Measurements from ENCODE around the gene TBC1D2B.

TBC1D2B gene

GRCh38 chr15:78082106-78082742 lies 4.7 kb upstream of the TBC1D2B start:
- no peak overlapping the region for H3K4me3 ChIP-seq (ENCODE audit: low read depth, low read length)
- DNase-seq (ENCODE audit: low read depth) = no peak

GRCh38 chr15:78080088-78080460 lies 2.6 kb upstream of the TBC1D2B start:
- TF ChIP-seq CTCF (IDR thresholded peaks at IDR 0.05; ENCODE audit: low read depth, low read length, missing control alignments) = no peak
- H3K4me3 ChIP-seq (ENCODE audit: low read depth, low read length) = no peak overlapping the region
- in situ Hi-C loops (cut with HindIII; ENCODE audit: low sequenced_read_pairs) = no loop called here
- no peak for DNase-seq (ENCODE audit: low read depth)

More at GRCh38 chr15:78082106-78082742, 4.7 kb upstream of the TBC1D2B start:
- in situ Hi-C loops (cut with HindIII; ENCODE audit: low sequenced_read_pairs) = no loop called here
- TF ChIP-seq CTCF (IDR thresholded peaks at IDR 0.05; ENCODE audit: low read depth, low read length, missing control alignments) = no peak

DNA sequence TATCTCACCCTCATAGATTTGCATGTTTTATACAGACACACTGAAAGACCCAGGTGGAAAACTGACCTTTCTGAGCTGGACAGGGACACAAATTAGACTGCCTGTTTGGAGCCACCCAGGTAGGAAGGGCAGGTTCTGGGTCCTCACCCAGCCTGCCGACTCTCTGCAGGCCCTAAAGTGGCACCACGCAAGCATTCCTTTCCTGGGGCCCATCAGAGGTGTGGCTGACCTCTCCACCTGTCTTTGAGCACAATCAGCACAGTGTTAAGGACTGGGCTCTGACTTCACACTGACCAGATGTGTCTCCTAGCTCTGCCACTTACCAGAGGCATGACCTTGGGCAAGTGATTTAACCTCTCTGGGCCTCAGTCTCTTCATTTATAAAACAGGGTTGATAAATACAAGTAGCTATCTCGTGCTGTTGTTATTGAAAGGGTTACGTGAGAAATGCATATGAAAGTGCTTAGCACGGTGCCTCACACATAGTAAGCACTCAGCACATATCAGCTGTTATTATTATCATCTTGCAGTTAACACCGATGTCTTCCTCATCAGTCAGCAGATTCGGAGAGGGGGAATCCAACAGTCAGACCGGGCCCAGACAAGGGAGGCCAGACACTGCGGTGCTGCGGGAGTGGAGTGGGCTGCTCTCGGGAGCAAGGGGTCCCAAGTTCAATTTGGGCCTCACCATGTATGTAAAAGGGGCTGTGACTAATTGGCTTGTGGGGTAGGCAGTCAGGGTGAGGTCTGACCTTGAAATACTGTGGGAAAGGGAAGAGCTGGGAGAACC lies 2.0 kb upstream of the TBC1D2B start:
- H3K4me3 ChIP-seq (ENCODE audit: low read depth, low read length) = no peak overlapping the region
- in situ Hi-C loops (cut with HindIII; ENCODE audit: low sequenced_read_pairs) = no loop called here
- no peak for DNase-seq (ENCODE audit: low read depth)
- TF ChIP-seq CTCF (IDR thresholded peaks at IDR 0.05; ENCODE audit: low read depth, low read length, missing control alignments) = no peak

DNA sequence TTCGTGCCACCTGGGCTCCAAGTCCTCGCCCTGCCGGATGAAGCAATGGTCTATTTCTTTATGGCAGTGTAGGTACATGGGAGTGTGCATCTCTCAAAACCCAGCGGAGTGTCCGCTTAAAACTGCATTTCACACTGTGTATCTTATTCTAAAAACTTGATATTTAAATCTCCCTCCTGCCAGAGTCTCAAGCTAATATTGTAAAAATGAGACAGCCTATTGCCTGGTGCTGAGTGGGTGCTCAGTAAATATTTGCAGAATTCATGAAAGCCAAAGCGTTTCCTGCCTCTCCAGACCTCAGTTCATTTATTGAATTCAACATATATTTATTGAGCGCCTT lies 330 bp upstream of the TBC1D2B start:
- no peak for DNase-seq (ENCODE audit: low read depth)
- in situ Hi-C loops (cut with HindIII; ENCODE audit: low sequenced_read_pairs) = no loop called here
- no peak for TF ChIP-seq CTCF (IDR thresholded peaks at IDR 0.05; ENCODE audit: low read depth, low read length, missing control alignments)
- H3K4me3 ChIP-seq (ENCODE audit: low read depth, low read length) = peak overlapping the region; percentile 72

DNA sequence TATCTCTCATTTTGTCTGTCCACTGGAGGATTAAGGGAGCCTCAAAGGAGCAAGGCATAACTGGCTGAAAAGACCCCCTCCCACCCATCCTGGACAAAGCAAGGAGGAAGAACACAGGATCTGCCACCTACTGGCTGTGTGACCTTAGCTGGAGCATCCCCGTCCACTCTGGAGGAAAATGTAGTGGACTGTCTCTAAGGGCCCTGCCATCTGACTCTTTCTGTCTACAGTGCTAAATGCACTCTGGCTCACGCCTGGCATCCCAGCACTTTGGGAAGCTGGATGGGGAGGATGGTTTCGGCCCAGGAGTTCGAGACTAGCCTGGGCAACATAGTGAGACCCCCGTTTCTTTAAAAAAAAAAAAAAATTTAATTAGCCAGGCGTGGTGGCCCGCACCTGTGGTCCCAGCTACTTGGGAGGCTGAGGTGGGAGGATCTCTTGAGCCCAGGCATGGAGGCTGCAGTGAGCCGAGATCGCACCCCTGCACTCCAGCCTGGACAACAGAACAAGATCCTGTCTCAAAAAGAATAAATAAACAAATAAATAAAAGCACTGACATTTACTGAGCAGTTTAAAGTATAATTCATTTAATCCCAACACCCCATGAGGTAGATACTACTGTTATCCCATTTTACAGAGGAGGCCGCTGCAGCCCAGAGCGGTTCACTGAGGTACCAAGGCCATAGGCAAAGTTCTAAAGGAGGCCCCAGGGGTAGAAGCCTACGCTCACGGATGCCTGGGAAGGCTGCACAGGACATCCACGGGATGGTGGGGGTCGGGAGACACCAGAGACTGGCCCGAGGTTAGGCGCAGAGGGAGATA lies 1.1 kb downstream of the TBC1D2B start:
- in situ Hi-C loops (cut with HindIII; ENCODE audit: low sequenced_read_pairs) = no loop called here
- no peak for DNase-seq (ENCODE audit: low read depth)
- no peak for TF ChIP-seq CTCF (IDR thresholded peaks at IDR 0.05; ENCODE audit: low read depth, low read length, missing control alignments)
- H3K4me3 ChIP-seq (ENCODE audit: low read depth, low read length) = peak overlapping the region; percentile 72

DNA sequence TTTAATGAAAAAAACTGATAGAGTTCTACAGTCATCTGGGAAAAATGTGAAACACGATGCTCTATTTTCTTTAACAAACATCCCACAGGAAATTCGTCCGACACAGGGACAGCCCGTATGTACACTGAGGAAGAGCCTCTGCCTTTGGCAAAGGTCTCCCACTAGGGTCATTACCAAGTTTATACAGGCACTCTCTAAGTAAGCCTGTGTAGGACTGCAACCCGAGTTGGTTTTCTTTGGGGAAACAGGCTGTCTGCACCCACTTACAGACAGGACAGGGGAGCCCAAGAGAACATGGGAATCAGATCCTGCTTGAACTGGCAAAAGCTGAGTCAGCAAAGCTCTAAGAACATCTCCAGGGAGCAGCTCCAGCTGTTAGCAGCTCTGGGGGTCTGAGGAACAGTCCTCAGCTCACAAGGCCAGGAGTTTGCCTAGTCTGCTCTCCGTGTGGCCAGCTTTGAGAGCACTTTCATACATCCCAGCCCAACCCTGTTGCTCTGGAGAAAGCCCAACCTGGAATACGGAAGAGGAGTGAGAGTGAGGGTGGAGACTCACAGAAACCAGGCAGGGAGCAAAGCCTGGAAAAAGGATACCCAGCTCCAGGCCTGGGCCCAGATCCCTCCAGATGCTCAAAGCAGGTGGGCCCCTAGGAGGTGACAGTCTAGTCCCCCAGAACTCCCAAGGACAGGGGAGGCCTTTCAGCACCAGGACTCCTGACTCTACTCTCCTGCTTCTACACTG lies 1.9 kb downstream of the TBC1D2B start:
- peak overlapping the region; percentile 72 for H3K4me3 ChIP-seq (ENCODE audit: low read depth, low read length)
- no peak for TF ChIP-seq CTCF (IDR thresholded peaks at IDR 0.05; ENCODE audit: low read depth, low read length, missing control alignments)
- peak; percentile 77 for DNase-seq (ENCODE audit: low read depth)
- in situ Hi-C loops (cut with HindIII; ENCODE audit: low sequenced_read_pairs) = no loop called here
